Measurements from ENCODE around the gene MEIS3.

- peak; percentile 94 for TF ChIP-seq CTCF (IDR thresholded peaks at IDR 0.05; ENCODE audit: low read length)
- no peak for TF ChIP-seq EZH2 (IDR thresholded peaks at IDR 0.05; ENCODE audit: borderline replicate concordance, low read length)
These were observed 17.5 kb upstream of the MEIS3 start for GRCh38 chr19:47436712-47437401.

All from OCI-LY1 (cell line).